Vagina (tissue), 2 donors: ENCODE data around the gene WDR54.

Experiments used
- CTCF ChIP-seq, 3 experiments: fragments of 450-650 bp in 2 of 3; fragments of 200-600 bp in 1 of 3; sonication (generic) in 1 of 3; IDR thresholded peaks; one replicate each; pipeline ENCODE4 v1.5.1; 2017 to 2019; ENCODE audit warnings: antibody characterized with exemption in 3 of 3, mild to moderate bottlenecking in 2 of 3, moderate library complexity in 2 of 3
- POLR2A ChIP-seq, 2 donors: fragments of 450-650 bp; IDR thresholded peaks; one replicate each; pipeline ENCODE4 v1.6.1; 2017; ENCODE audit warnings: antibody characterized with exemption in 2 of 2, mild to moderate bottlenecking in 2 of 2, moderate library complexity in 2 of 2
- POLR2AphosphoS5 ChIP-seq, 2 donors: sonication (generic); formaldehyde crosslinking; IDR thresholded peaks; one replicate each; pipeline ENCODE4 v1.9.0; 2017; ENCODE audit warnings: antibody characterized with exemption in 2 of 2, mild to moderate bottlenecking in 2 of 2, low read depth in 1 of 2; ENCODE audit not compliant: insufficient read depth in 1 of 2

DNA sequence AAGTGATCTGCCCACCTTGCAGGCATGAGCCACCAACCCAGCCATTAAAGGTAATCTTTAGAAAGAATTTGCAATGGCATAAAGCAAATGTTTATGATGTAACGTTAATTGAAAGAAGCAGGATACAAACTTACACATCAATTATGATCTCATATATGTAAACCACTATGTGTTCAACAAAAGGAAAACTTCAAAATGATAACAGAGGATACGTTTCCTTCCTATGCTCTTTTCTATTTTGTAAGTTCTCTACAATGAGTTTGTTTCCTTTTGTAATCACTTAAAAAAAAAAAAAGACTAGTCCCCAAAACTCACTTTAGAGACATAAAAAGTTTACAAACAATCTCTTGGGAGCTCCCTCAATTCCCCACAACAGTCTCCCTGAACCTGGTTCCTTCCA lies 1.5 kb upstream of the WDR54 start:
- TF ChIP-seq POLR2A (IDR thresholded peaks at IDR 0.05): no peak
- no peak for TF ChIP-seq CTCF (IDR thresholded peaks at IDR 0.05)
- TF ChIP-seq POLR2AphosphoS5 (IDR thresholded peaks at IDR 0.05; ENCODE audit: insufficient read depth in 1 of 2, low read depth in 1 of 2): no peak
